HG03432 (cell line): ENCODE data around the gene HPGD.
"Not testable (repeated sequence)": the region's sequence is repeated elsewhere in the genome, so short reads cannot be mapped to it uniquely, and the experiment has no call there.

Source experiments
- ATAC-seq: cut with Tn5 transposase; IDR thresholded peaks from one replicate; pipeline ENCODE4 v1.9.1; 2021; ENCODE audit warnings: mild to moderate bottlenecking, moderate library complexity; ENCODE audit not compliant: unreplicated experiment

HPGD gene

GRCh38 chr4:174528226-174528625, 5.9 kb upstream of the HPGD start:
- ATAC-seq, result no peak

GRCh38 chr4:174526731-174527130, 4.4 kb upstream of the HPGD start:
- no peak for ATAC-seq

- no peak for ATAC-seq
Measured at GRCh38 chr4:174524242-174524641, 2.0 kb upstream of the HPGD start.

GRCh38 chr4:174523025-174523693, 871 bp upstream of the HPGD start:
- ATAC-seq, result no peak

GRCh38 chr4:174521800-174522182, 497 bp downstream of the HPGD start:
- ATAC-seq, result peak; percentile 39

- ATAC-seq, result no peak
Measured at GRCh38 chr4:174520660-174521059, 1.6 kb downstream of the HPGD start.

GRCh38 chr4:174517502-174518445, 4.5 kb downstream of the HPGD start:
- ATAC-seq, result no peak

GRCh38 chr4:174516794-174517193, 5.5 kb downstream of the HPGD start:
- no peak for ATAC-seq

- ATAC-seq, result no peak
Measured at GRCh38 chr4:174516345-174516744, 5.9 kb downstream of the HPGD start.

- no peak for ATAC-seq
Measured at GRCh38 chr4:174512745-174513144, 9.5 kb downstream of the HPGD start.

GRCh38 chr4:174505892-174506291, 16.4 kb downstream of the HPGD start:
- no peak for ATAC-seq

- ATAC-seq, result no peak
Measured at GRCh38 chr4:174505007-174505406, 17.3 kb downstream of the HPGD start.

GRCh38 chr4:174503079-174503715, 19.1 kb downstream of the HPGD start:
- no peak for ATAC-seq

GRCh38 chr4:174496631-174497432, 25.5 kb downstream of the HPGD start:
- ATAC-seq, result no peak

- no peak for ATAC-seq
Measured at GRCh38 chr4:174495626-174496025, 26.7 kb downstream of the HPGD start.

- no peak for ATAC-seq
Measured at GRCh38 chr4:174494726-174495125, 27.6 kb downstream of the HPGD start.

- no peak for ATAC-seq
Measured at GRCh38 chr4:174494146-174494545, 28.1 kb downstream of the HPGD start.

- no peak for ATAC-seq
Measured at GRCh38 chr4:174490451-174490961, 31.8 kb downstream of the HPGD start.

- ATAC-seq, result not testable (repeated sequence)
Measured at GRCh38 chr4:174488368-174488767, 33.9 kb downstream of the HPGD start.

GRCh38 chr4:174485025-174485424, 37.3 kb downstream of the HPGD start:
- no peak for ATAC-seq

- no peak for ATAC-seq
Measured at GRCh38 chr4:174483792-174484191, 38.5 kb downstream of the HPGD start.
